ENCODE data around the gene DKK3.

DKK3 gene

GRCh38 chr11:12031856-12032544, 23.6 kb upstream of the DKK3 start:
- DNase-seq: peak in 3 of 51 donors; percentile 4 to 8 (median 8)

GRCh38 chr11:12029738-12030363, 21.4 kb upstream of the DKK3 start:
- DNase-seq: no peak

- DNase-seq: no peak
Observed at GRCh38 chr11:12029119-12029518, 20.7 kb upstream of the DKK3 start.

GRCh38 chr11:12028303-12028702, 19.9 kb upstream of the DKK3 start:
- DNase-seq: no peak

GRCh38 chr11:12026331-12027211, 18.1 kb upstream of the DKK3 start:
- no peak for DNase-seq

GRCh38 chr11:12024254-12024926, 16.0 kb upstream of the DKK3 start:
- no peak for DNase-seq

- no peak for DNase-seq
Observed at GRCh38 chr11:12023015-12023414, 14.6 kb upstream of the DKK3 start.

GRCh38 chr11:12020546-12020945, 12.1 kb upstream of the DKK3 start:
- no peak for DNase-seq

GRCh38 chr11:12019866-12020416, 11.5 kb upstream of the DKK3 start:
- DNase-seq: no peak

- DNase-seq: peak in 24 of 51 donors; percentile 5 to 78 (median 34)
Observed at GRCh38 chr11:12019337-12019736, 10.9 kb upstream of the DKK3 start.

GRCh38 chr11:12017865-12018453, 9.5 kb upstream of the DKK3 start:
- DNase-seq: no peak

GRCh38 chr11:12017243-12017678, 8.8 kb upstream of the DKK3 start:
- DNase-seq: no peak

GRCh38 chr11:12016246-12016645, 7.8 kb upstream of the DKK3 start:
- DNase-seq: no peak

GRCh38 chr11:12015486-12015885, 7.1 kb upstream of the DKK3 start:
- DNase-seq: no peak

- no peak for DNase-seq
Observed at GRCh38 chr11:12013781-12014180, 5.4 kb upstream of the DKK3 start.

GRCh38 chr11:12009617-12010321, 1.3 kb upstream of the DKK3 start:
- peak in 4 of 51 donors; percentile 26 to 71 (median 48) for DNase-seq

GRCh38 chr11:12008790-12009616, 577 bp upstream of the DKK3 start:
- peak in 34 of 51 donors; percentile 18 to 80 (median 54) for DNase-seq

- no peak for DNase-seq
Observed at GRCh38 chr11:12007230-12007593, 1.2 kb downstream of the DKK3 start.

- peak in 1 of 51 donors; percentile 19 for DNase-seq
Observed at GRCh38 chr11:12006552-12007229, 1.7 kb downstream of the DKK3 start.

Measured in hypothalamus (tissue), 51 donors.